H9 (cell line): Measurements from ENCODE around the gene FCHSD2. TPM values are rescaled to one million over a fixed set of nuclear protein-coding genes. Genes with fewer than 3 reads are reported as not detected.

Experiments
- DNase-seq: peaks from one replicate; pipeline ENCODE4 v3.0.0-alpha.2; 2017
- H2AFZ ChIP-seq: one replicate; pipeline ENCODE4 v1.6.1; 2013; ENCODE audit warnings: mild to moderate bottlenecking, low read length, control low read depth, moderate library complexity
- H2AK5ac ChIP-seq: 2 replicates; pipeline ENCODE4 v1.6.1; 2013; ENCODE audit warnings: low read length, control low read depth, mixed read lengths; ENCODE audit not compliant: insufficient read length
- H2BK120ac ChIP-seq: one replicate; pipeline ENCODE4 v1.6.1; 2013; ENCODE audit warnings: low read depth, mild to moderate bottlenecking, low read length, control low read depth, inconsistent platforms; ENCODE audit not compliant: poor library complexity, severe bottlenecking
- H2BK12ac ChIP-seq: 2 replicates; pipeline ENCODE4 v1.6.1; 2013; ENCODE audit warnings: low read length, control low read depth, mixed read lengths, low read depth; ENCODE audit not compliant: insufficient read length
- H2BK15ac ChIP-seq: 2 replicates; pipeline ENCODE4 v1.6.1; 2013; ENCODE audit warnings: low read depth, low read length, control low read depth
- H2BK20ac ChIP-seq: one replicate; pipeline ENCODE4 v1.6.1; 2013; ENCODE audit warnings: low read depth, mild to moderate bottlenecking, low read length, control low read depth, inconsistent platforms; ENCODE audit not compliant: poor library complexity, severe bottlenecking
- H2BK5ac ChIP-seq: 2 replicates; pipeline ENCODE4 v1.6.1; 2013; ENCODE audit warnings: low read length, control low read depth, mixed read lengths; ENCODE audit not compliant: insufficient read length
- H3K14ac ChIP-seq: 2 replicates; pipeline ENCODE4 v1.6.1; 2013; ENCODE audit warnings: low read length, control low read depth; ENCODE audit not compliant: insufficient read depth
- H3K18ac ChIP-seq: 2 replicates; pipeline ENCODE4 v1.6.1; 2013; ENCODE audit warnings: low read depth, mild to moderate bottlenecking, mixed read lengths, low read length, control low read depth; ENCODE audit not compliant: insufficient read length
- H3K23ac ChIP-seq: 2 replicates; pipeline ENCODE4 v1.6.1; 2013; ENCODE audit warnings: low read length, control low read depth, mixed read lengths, low read depth; ENCODE audit not compliant: insufficient read length
- H3K23me2 ChIP-seq: 2 replicates; pipeline ENCODE4 v1.6.1; 2013; ENCODE audit warnings: low read depth, mild to moderate bottlenecking, mixed read lengths, low read length, control low read depth; ENCODE audit not compliant: insufficient read length, poor library complexity, severe bottlenecking
- H3K27ac ChIP-seq: 2 replicates; pipeline ENCODE4 v1.5.1; 2013; ENCODE audit warnings: low read length, control low read depth, mixed read lengths, low read depth; ENCODE audit not compliant: insufficient read length
- H3K27me3 ChIP-seq: 2 replicates; pipeline ENCODE4 v1.6.1; 2013; ENCODE audit warnings: low read length, control low read depth, inconsistent platforms; ENCODE audit not compliant: insufficient read depth
- H3K4ac ChIP-seq: 2 replicates; pipeline ENCODE4 v1.6.1; 2013; ENCODE audit warnings: low read depth, mild to moderate bottlenecking, control low read depth, inconsistent platforms, low read length, moderate library complexity
- H3K4me1 ChIP-seq: 2 replicates; pipeline ENCODE4 v1.6.1; 2013; ENCODE audit warnings: low read length, control low read depth, inconsistent platforms; ENCODE audit not compliant: insufficient read depth
- H3K4me2 ChIP-seq: 2 replicates; pipeline ENCODE4 v1.6.1; 2013; ENCODE audit warnings: low read length, control low read depth, mixed read lengths; ENCODE audit not compliant: insufficient read length, insufficient read depth
- H3K56ac ChIP-seq: 2 replicates; pipeline ENCODE4 v1.6.1; 2013; ENCODE audit warnings: low read depth, mild to moderate bottlenecking, mixed read lengths, low read length, control low read depth; ENCODE audit not compliant: insufficient read length
- H3K79me1 ChIP-seq: 2 replicates; pipeline ENCODE4 v1.6.1; 2013; ENCODE audit warnings: low read depth, mild to moderate bottlenecking, moderate library complexity, low read length, control low read depth, inconsistent platforms; ENCODE audit not compliant: insufficient read depth, poor library complexity, severe bottlenecking
- H3K79me2 ChIP-seq: 2 replicates; pipeline ENCODE4 v1.6.1; 2013; ENCODE audit warnings: low read length, control low read depth, inconsistent platforms; ENCODE audit not compliant: insufficient read depth
- H3K9ac ChIP-seq: 2 replicates; pipeline ENCODE4 v1.6.1; 2013; ENCODE audit warnings: low read length, control low read depth, mixed read lengths; ENCODE audit not compliant: insufficient read length; ENCODE audit errors: extremely low read depth
- H3K9me3 ChIP-seq: one replicate; pipeline ENCODE4 v1.6.1; 2013; ENCODE audit warnings: low read depth, low read length, inconsistent platforms; ENCODE audit not compliant: control insufficient read depth
- H3T11ph ChIP-seq: one replicate; pipeline ENCODE4 v1.6.1; 2013; ENCODE audit warnings: mild to moderate bottlenecking, low read length, control low read depth, inconsistent platforms
- H4K20me1 ChIP-seq: one replicate; pipeline ENCODE4 v1.6.1; 2013; ENCODE audit not compliant: control insufficient read depth, insufficient read length, insufficient read depth
- H4K5ac ChIP-seq: 2 replicates; pipeline ENCODE4 v1.6.1; 2013; ENCODE audit warnings: low read depth, mild to moderate bottlenecking, mixed read lengths, low read length, control low read depth; ENCODE audit not compliant: insufficient read length
- H4K8ac ChIP-seq: replicated peaks from 2 replicates; pipeline ENCODE4 v1.6.1; 2013; ENCODE audit warnings: low read length, control low read depth, mixed read lengths, low read depth; ENCODE audit not compliant: insufficient read length
- H4K91ac ChIP-seq: 2 replicates; pipeline ENCODE4 v1.6.1; 2013; ENCODE audit warnings: low read depth, mild to moderate bottlenecking, moderate library complexity, mixed read lengths, low read length, control low read depth; ENCODE audit not compliant: insufficient read length
- H3K27ac Mint-ChIP-seq, 3 experiments: 2 replicates in 2 of 3; 3 replicates in 1 of 3; pipeline ENCODE4 v1.8.0; 2020 to 2021; ENCODE audit warnings: mixed read lengths in 3 of 3, mild to moderate bottlenecking in 1 of 3, moderate library complexity in 1 of 3
- H3K27me3 Mint-ChIP-seq: 2 replicates; pipeline ENCODE4 v1.8.0; 2021; ENCODE audit warnings: low read depth, mild to moderate bottlenecking, moderate library complexity, mixed read lengths
- H3K36me3 Mint-ChIP-seq, 3 experiments: 2 replicates in 2 of 3; 3 replicates in 1 of 3; pipeline ENCODE4 v1.8.0; 2020 to 2021; ENCODE audit warnings: low read depth in 3 of 3, mixed read lengths in 3 of 3; ENCODE audit not compliant: insufficient read depth in 1 of 3
- H3K4me1 Mint-ChIP-seq, 2 experiments: 2 replicates each; pipeline ENCODE4 v1.8.0; 2020; ENCODE audit warnings: mixed read lengths in 2 of 2
- H3K4me3 Mint-ChIP-seq, 2 experiments: 2 replicates in 1 of 2; 3 replicates in 1 of 2; pipeline ENCODE4 v1.8.0; 2020 to 2021; ENCODE audit warnings: mild to moderate bottlenecking in 2 of 2, mixed read lengths in 2 of 2, moderate library complexity in 1 of 2
- H3K9me3 Mint-ChIP-seq, 2 experiments: 2 replicates in 1 of 2; 3 replicates in 1 of 2; pipeline ENCODE4 v1.8.0; 2020; ENCODE audit warnings: mild to moderate bottlenecking in 2 of 2, mixed read lengths in 2 of 2, moderate library complexity in 1 of 2
- CTCF ChIP-seq: fragments of 200-600 bp; sonication (generic); conservative IDR thresholded peaks from 3 replicates; pipeline ENCODE4 v1.8.0; 2021; ENCODE audit warnings: antibody characterized with exemption, mild to moderate bottlenecking
- WGBS: extraction: QIAGEN DNeasy Blood & Tissue Kit; methylation state at CpG from one replicate; pipeline ENCODE4 v1.1.7; 2013; ENCODE audit warnings: missing lambda C conversion rate, low lambda C conversion rate, mixed read lengths; ENCODE audit not compliant: insufficient read length; ENCODE audit errors: extremely low coverage; 5-methylcytosine and 5-hydroxymethylcytosine counted together
- total RNA-seq: library from RNA; stranded (reverse); gene quantifications from 2 replicates; pipeline ENCODE4 v1.2.1, GENCODE V29; 2021

Gene FCHSD2
- total RNA-seq, 1 experiment from 2014 or later: 17.8 TPM

DNA sequence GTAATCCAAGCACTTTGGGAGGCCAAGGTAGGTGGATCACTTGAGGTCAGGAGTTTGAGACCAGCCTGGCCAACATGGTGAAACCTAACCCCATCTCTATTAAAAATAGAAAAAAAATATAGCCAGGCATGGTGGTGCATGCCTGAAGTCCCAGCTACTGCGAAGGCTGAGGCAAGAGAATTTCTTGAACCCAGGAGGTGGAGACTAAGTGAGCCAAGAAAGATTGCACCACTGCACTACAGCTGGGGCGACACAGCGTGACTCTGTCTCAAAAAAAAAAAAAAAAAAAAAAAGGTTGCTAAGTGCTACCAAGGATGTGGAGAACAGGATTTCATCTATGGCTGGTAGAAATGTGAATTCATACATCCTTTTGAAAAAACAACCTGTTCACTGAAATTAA lies 291.3 kb downstream of the FCHSD2 start:
- Histone ChIP-seq H2BK5ac (no peak overlapping the region), H2BK120ac (no peak overlapping the region), H3T11ph (no peak overlapping the region), H4K91ac (no peak overlapping the region), H3K18ac (no peak overlapping the region), H2BK20ac (no peak overlapping the region), H2BK15ac (no peak overlapping the region), H3K9me3 (no peaks in the 10 kb centered on the region), H3K23me2 (no peaks in the 10 kb centered on the region), H3K23ac (no peak overlapping the region), H3K79me1 (no peaks in the 10 kb centered on the region), H3K27ac (no peak overlapping the region), H2AK5ac (no peak overlapping the region), H3K14ac (no peak overlapping the region), H3K56ac (no peak overlapping the region), H4K8ac (no peak overlapping the region), H2AFZ (no peak overlapping the region), H3K4ac (no peak overlapping the region), H3K4me1 (no peaks in the 10 kb centered on the region), H4K20me1 (no peaks in the 10 kb centered on the region), H3K9ac (no peak overlapping the region), H3K4me2 (no peak overlapping the region), H3K27me3 (no peaks in the 10 kb centered on the region), H3K79me2 (no peaks in the 10 kb centered on the region), H4K5ac (no peak overlapping the region), H2BK12ac (no peak overlapping the region)
- no peaks in the 10 kb centered on the region for H3K36me3 Mint-ChIP-seq
- no peaks in the 10 kb centered on the region for H3K9me3 Mint-ChIP-seq
- WGBS: no CpG with 5 or more reads among the region's 3 CpGs
- H3K27ac Mint-ChIP-seq: no peak overlapping the region
- DNase-seq: no peak
- H3K4me1 Mint-ChIP-seq: no peaks in the 10 kb centered on the region
- H3K27me3 Mint-ChIP-seq: no peaks in the 10 kb centered on the region
- no peak for TF ChIP-seq CTCF
- no peak overlapping the region for H3K4me3 Mint-ChIP-seq
